Epithelial cell of proximal tubule (primary cell): ENCODE measurements around the gene KRTAP9-4. TPM values are rescaled to one million over a fixed set of nuclear protein-coding genes. Genes with fewer than 3 reads are reported as not detected.
"Not testable (repeated sequence)": the region's sequence is repeated elsewhere in the genome, so short reads cannot be mapped to it uniquely, and the experiment has no call there.

Source experiments
- DNase-seq: peaks from one replicate; pipeline ENCODE4 v3.0.0-alpha.2; 2011; ENCODE audit warnings: low read depth
- H3K4me3 ChIP-seq: 2 replicates; pipeline ENCODE4 v1.5.1; 2011; ENCODE audit warnings: low read depth, mild to moderate bottlenecking, low read length
- total RNA-seq: library from RNA; depleted of rRNA; stranded (reverse); fragments of >200 nt; gene quantifications from 2 replicates; pipeline ENCODE4 v1.2.3, GENCODE V29; 2015
- TF ChIP-seq, protein P1 (sequence below): conservative IDR thresholded peaks from 2 replicates; pipeline ENCODE4 v1.5.1; 2012; ENCODE audit warnings: low read depth, mild to moderate bottlenecking, low read length

KRTAP9-4 gene
- total RNA-seq, 1 donor from 2014 or later: not detected

DNA sequence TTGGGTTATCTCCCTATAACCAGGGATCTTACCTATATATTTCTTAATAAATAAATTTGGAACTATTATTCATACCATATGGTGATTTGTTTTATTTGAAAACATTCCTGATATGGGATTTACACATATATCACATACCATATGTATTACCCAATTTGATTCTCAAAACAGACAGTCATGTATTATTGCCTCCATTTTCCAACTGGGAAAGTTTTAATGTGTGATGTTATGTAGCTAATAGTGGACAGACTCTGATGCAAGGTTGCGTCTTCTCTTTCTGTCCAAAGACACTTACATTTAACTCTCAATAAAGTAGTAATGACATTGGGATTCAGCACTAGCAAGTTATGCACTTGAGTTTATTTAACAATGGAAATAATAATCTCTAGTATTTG lies 6.8 kb downstream of the KRTAP9-4 start:
- DNase-seq: no peak
- TF ChIP-seq, protein P1, sequence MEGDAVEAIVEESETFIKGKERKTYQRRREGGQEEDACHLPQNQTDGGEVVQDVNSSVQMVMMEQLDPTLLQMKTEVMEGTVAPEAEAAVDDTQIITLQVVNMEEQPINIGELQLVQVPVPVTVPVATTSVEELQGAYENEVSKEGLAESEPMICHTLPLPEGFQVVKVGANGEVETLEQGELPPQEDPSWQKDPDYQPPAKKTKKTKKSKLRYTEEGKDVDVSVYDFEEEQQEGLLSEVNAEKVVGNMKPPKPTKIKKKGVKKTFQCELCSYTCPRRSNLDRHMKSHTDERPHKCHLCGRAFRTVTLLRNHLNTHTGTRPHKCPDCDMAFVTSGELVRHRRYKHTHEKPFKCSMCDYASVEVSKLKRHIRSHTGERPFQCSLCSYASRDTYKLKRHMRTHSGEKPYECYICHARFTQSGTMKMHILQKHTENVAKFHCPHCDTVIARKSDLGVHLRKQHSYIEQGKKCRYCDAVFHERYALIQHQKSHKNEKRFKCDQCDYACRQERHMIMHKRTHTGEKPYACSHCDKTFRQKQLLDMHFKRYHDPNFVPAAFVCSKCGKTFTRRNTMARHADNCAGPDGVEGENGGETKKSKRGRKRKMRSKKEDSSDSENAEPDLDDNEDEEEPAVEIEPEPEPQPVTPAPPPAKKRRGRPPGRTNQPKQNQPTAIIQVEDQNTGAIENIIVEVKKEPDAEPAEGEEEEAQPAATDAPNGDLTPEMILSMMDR: no peak

DNA sequence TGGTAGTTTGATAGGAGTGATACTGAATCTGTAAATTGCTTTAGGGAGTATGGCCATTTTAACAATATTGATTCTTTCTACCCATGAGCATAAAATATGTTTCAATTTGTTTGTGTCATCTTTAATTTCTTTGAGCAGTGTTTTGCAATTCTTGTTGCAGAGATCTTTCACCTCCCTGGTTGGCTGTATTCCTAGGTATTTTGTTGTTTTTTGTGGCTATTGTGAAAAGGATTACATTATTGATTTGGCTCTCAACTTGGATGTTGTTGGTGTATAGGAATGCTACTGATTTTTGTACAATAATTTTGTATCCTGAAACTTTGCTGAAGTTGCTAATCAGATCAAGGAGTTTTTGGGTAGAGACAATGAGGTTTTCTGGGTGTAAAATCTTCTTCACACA lies 8.9 kb downstream of the KRTAP9-4 start:
- TF ChIP-seq, protein P1: no peak
- H3K4me3 ChIP-seq: no peak overlapping the region

More for the DNA sequence above, 6.8 kb downstream of the KRTAP9-4 start:
- H3K4me3 ChIP-seq: no peak overlapping the region

DNA sequence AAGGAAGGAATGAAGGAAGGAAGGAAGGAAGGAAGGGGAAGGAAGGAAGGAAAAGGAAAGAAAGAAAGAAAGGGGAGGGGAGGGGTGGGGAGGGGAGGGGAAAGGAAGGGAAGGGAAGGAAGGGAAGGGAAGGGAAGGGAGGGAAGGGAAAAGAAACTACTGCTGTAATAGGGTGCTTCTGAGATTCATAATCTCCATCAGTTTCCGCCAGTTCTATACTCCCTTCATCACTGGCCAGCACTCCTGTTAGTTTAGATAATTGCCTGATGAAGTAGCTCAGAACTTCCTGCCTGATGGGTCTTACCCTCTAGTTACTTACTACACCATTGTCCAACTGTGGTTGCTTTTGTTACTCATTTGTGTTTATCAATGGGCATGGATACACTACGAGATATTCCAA lies 13.7 kb downstream of the KRTAP9-4 start:
- H3K4me3 ChIP-seq: no peak overlapping the region
- TF ChIP-seq, protein P1: no peak
- no peak for DNase-seq

More for the DNA sequence above, 8.9 kb downstream of the KRTAP9-4 start:
- DNase-seq: no peak

DNA sequence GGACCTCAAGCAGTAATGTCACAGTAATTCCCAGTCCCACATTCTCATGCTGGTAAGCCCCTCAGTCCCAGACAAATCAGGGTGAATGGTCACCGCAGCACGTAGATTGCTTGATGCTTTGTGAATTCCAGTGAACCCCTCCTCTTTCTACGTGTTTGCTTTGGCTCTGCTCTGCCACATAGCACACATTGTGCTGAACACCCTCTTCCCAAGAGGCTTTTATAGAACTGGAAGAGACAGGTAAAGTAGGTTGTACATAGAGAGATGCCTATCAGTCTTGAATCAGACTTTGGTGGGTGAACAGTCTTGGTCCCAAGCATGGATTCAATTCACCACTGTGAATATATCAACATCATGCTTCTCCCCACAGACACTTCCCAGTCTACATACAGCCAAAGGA lies 15.1 kb downstream of the KRTAP9-4 start:
- no peak for DNase-seq
- TF ChIP-seq, protein P1: no peak
- no peak overlapping the region for H3K4me3 ChIP-seq

DNA sequence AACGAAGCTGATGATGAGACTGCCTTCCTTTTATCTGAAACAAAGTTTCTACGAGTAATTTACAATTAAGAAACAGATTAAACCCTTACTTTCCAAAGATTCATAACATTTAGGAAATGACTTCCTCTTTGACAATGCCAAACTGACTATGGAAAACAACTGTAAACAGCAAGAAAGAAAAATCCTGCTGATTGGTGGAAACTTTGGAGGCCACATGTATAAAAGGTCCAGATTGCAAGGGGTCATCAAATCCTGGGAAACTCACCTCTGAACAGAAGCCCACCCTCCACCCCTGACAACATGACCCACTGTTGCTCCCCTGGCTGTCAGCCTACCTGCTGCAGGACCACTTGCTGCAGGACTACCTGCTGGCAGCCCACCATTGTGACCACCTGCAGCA lies 15.6 kb downstream of the KRTAP9-4 start, which contains the start of gene KRTAP9-6:
Gene KRTAP9-6 (plus strand): TSS at position 301 of the 400 bp plus-strand sequence. CDS start 0 bp downstream, at position 301.
- TF ChIP-seq, protein P1: no peak
- no peak within 1 kb of the TSS for H3K4me3 ChIP-seq
- no peak for DNase-seq

DNA sequence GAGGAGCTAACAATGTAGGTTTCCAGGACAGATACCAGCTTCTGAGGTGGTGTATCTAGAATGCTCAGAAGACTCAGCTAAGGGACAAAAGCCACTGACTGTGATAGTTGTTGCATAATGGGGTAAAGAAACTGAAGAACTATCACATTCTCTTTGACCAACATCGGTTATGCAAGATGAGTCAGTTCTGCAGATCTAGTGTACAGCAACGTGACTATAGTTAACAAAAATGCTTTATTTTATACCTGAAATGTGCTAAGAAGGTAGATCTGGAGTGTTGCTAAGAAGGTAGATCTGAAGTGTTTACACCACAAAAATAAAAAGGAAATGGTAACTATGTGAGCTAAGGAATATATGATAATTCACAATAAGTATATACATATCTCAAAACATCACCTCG lies 18.2 kb downstream of the KRTAP9-4 start:
- TF ChIP-seq, protein P1: no peak
- no peak for DNase-seq
- H3K4me3 ChIP-seq: no peak overlapping the region

DNA sequence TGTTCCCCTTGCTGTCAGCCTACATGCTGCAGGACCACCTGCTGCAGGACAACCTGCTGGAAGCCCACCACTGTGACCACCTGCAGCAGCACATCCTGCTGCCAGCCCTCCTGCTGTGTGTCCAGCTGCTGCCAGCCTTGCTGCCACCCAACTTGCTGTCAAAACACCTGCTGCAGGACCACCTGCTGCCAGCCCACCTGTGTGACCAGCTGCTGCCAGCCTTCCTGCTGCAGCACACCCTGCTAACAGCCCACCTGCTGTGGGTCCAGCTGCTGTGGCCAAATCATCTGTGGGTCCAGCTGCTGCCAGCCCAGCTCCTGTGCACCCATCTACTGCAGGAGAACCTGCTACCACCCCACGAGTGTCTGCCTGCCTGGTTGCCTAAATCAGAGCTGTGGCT lies 21.8 kb downstream of the KRTAP9-4 start:
- not testable (repeated sequence) for H3K4me3 ChIP-seq, DNase-seq
